OCI-LY1 (cell line): ENCODE data around the gene NECTIN3.

Experiments
- CTCF ChIP-seq: fragments of 200-600 bp; sonication (generic), shearing (Covaris generic); IDR thresholded peaks from 2 replicates; pipeline ENCODE4 v1.5.1; 2017; ENCODE audit warnings: mild to moderate bottlenecking, antibody characterized with exemption, low read length, moderate library complexity, mixed read lengths
- EZH2 ChIP-seq: fragments of 200-600 bp; sonication (generic), shearing (Covaris generic); IDR thresholded peaks from 2 replicates; pipeline ENCODE4 v1.8.0; 2017; ENCODE audit warnings: borderline replicate concordance, mixed run types, mild to moderate bottlenecking, antibody characterized with exemption, low read length, moderate library complexity, mixed read lengths

- TF ChIP-seq CTCF: no peak
- no peak for TF ChIP-seq EZH2
These were observed 140.9 kb downstream of the NECTIN3 start for GRCh38 chr3:111212511-111212910.
